MCF 10A (cell line): ENCODE results near the gene SPTBN2. TPM values are rescaled to one million over a fixed set of nuclear protein-coding genes. Genes with fewer than 3 reads are reported as not detected.

Experiments
- BruUV-seq: library from RNA; stranded (reverse); fragments of 400-500 nt; replicated peaks from 2 replicates; lab custom pipeline; 2021; lab: Mats Ljungman, UMichigan
- CTCF ChIA-PET: fragments of 300-600 bp; sonication (Branson Sonifier 250); formaldehyde crosslinking; extraction: SDS; loops from one replicate; lab custom pipeline; 2021; ENCODE audit warnings: antibody characterized with exemption, inconsistent platforms; lab: Yijun Ruan, JAX
- POLR2A ChIA-PET: fragments of 300-600, 350-650 bp; sonication (Branson Sonifier 250); formaldehyde crosslinking; extraction: SDS; loops from one replicate; lab custom pipeline; 2020; ENCODE audit warnings: antibody characterized with exemption, inconsistent platforms; lab: Yijun Ruan, JAX
- DNase-seq: peaks from one replicate; pipeline ENCODE4 v3.0.0-alpha.2; 2018; ENCODE audit not compliant: unreplicated experiment
- H3K27ac Mint-ChIP-seq: one replicate; pipeline ENCODE4 v1.8.0; 2022; ENCODE audit warnings: mild to moderate bottlenecking, low read depth, mixed read lengths; ENCODE audit not compliant: unreplicated experiment
- H3K27me3 Mint-ChIP-seq: one replicate; pipeline ENCODE4 v1.8.0; 2022; ENCODE audit warnings: mixed read lengths; ENCODE audit not compliant: insufficient read depth, unreplicated experiment
- H3K36me3 Mint-ChIP-seq: one replicate; pipeline ENCODE4 v1.8.0; 2022; ENCODE audit warnings: mild to moderate bottlenecking, moderate library complexity, mixed read lengths; ENCODE audit not compliant: insufficient read depth, unreplicated experiment
- H3K4me1 Mint-ChIP-seq: one replicate; pipeline ENCODE4 v1.8.0; 2022; ENCODE audit warnings: mixed read lengths; ENCODE audit not compliant: insufficient read depth, unreplicated experiment
- H3K4me3 Mint-ChIP-seq: one replicate; pipeline ENCODE4 v1.8.0; 2022; ENCODE audit warnings: mild to moderate bottlenecking, moderate library complexity, mixed read lengths; ENCODE audit not compliant: unreplicated experiment
- H3K9me3 Mint-ChIP-seq: one replicate; pipeline ENCODE4 v1.8.0; 2022; ENCODE audit warnings: mixed read lengths; ENCODE audit not compliant: unreplicated experiment
- CTCF ChIP-seq: fragments of 200-600 bp; IDR thresholded peaks from one replicate; pipeline ENCODE4 v1.8.0; 2022; ENCODE audit warnings: antibody characterized with exemption, mild to moderate bottlenecking; ENCODE audit not compliant: unreplicated experiment
- intact Hi-C: fragments of 100-400 bp; cut with micrococcal nuclease; formaldehyde crosslinking; loops from 2 replicates; pipeline ENCODE4 v1.14.1; 2022
- total RNA-seq: library from RNA; stranded (reverse); gene quantifications from 2 replicates; pipeline ENCODE4 v1.2.3, GENCODE V29; 2022

The SPTBN2 gene
- total RNA-seq, 1 experiment from 2014 or later, result 47.2 TPM

DNA sequence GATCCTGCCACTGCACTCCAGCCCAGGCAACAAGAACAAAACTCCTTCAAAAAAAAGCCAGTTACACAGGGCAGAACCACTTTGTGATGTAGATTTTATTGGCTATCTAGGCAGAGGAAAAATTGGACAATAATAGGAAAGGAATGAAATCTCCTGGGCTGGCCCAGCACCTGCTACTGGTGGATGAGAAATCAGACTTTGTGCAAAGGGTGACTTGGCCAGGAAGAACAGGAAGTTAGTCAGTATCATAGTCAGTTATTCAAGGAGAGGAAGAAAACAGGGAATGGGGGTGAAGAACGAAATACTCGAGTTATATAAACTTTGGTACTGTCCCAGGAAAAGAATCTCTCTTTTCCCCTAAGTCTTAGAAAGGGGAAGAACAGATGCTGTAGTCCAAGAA is 11.0 kb upstream of the SPTBN2 start:
- ChIA-PET CTCF (no interaction called here), POLR2A (interaction anchor here (0.8 to 2.2 kb wide), 4 partner anchors 10 to 30 kb away, joined by 3 to 10 read pairs (median 4); no protein-coding TSS in a partner anchor)
- Mint-ChIP-seq H3K4me1 (peaks cover 10% of the 10 kb centered on the region), H3K36me3 (no peaks in the 10 kb centered on the region), H3K9me3 (no peaks in the 10 kb centered on the region), H3K4me3 (no peak overlapping the region), H3K27me3 (no peaks in the 10 kb centered on the region), H3K27ac (no peak overlapping the region)
- no TSS peak for BruUV-seq
- no peak for DNase-seq
- TF ChIP-seq CTCF, result no peak
- intact Hi-C loops, result loop anchor here (10.0 kb wide), 1 partner anchor 75 kb away; no protein-coding TSS in a partner anchor

GRCh38 chr11:66734215-66734614 is 5.2 kb upstream of the SPTBN2 start:
- H3K27ac Mint-ChIP-seq, result no peak overlapping the region
- no TSS peak for BruUV-seq
- intact Hi-C loops, result no loop called here
- no peak for TF ChIP-seq CTCF
- no peaks in the 10 kb centered on the region for H3K9me3 Mint-ChIP-seq
- H3K4me3 Mint-ChIP-seq, result no peak overlapping the region
- ChIA-PET CTCF (interaction anchor here (1.1 kb wide), 1 partner anchor 39 kb away, joined by 3 read pairs; no protein-coding TSS in a partner anchor), POLR2A (interaction anchor here (1.0 to 1.8 kb wide), 2 partner anchors 9 to 10 kb away, joined by 4 to 5 read pairs; no protein-coding TSS in a partner anchor)
- no peaks in the 10 kb centered on the region for H3K4me1 Mint-ChIP-seq
- no peaks in the 10 kb centered on the region for H3K36me3 Mint-ChIP-seq
- DNase-seq, result no peak
- H3K27me3 Mint-ChIP-seq, result no peaks in the 10 kb centered on the region

- peaks cover 18% of the 10 kb centered on the region for H3K4me1 Mint-ChIP-seq
- no TSS peak for BruUV-seq
- H3K9me3 Mint-ChIP-seq, result no peaks in the 10 kb centered on the region
- no peaks in the 10 kb centered on the region for H3K36me3 Mint-ChIP-seq
- no peak for TF ChIP-seq CTCF
- ChIA-PET POLR2A (interaction anchor here (1.2 to 4.1 kb wide), 4 partner anchors 11 to 39 kb away, joined by 3 to 34 read pairs (median 12); a partner anchor contains a TSS), CTCF (interaction anchor here (1.1 kb wide), 1 partner anchor 13 kb away, joined by 3 read pairs; no protein-coding TSS in a partner anchor)
- DNase-seq, result no peak
- H3K4me3 Mint-ChIP-seq, result no peak overlapping the region
- H3K27ac Mint-ChIP-seq, result no peak overlapping the region
- no peaks in the 10 kb centered on the region for H3K27me3 Mint-ChIP-seq
- intact Hi-C loops, result loop anchor here (10.0 kb wide), 1 partner anchor 105 kb away; no protein-coding TSS in a partner anchor
Measured at GRCh38 chr11:66729447-66729846, 431 bp upstream of the SPTBN2 start.

- Mint-ChIP-seq H3K27me3 (no peaks in the 10 kb centered on the region), H3K27ac (peak overlapping the region; percentile 76), H3K9me3 (no peaks in the 10 kb centered on the region), H3K36me3 (no peaks in the 10 kb centered on the region), H3K4me3 (peak overlapping the region; percentile 82), H3K4me1 (peaks cover 18% of the 10 kb centered on the region)
- DNase-seq, result no peak
- ChIA-PET CTCF (interaction anchor here (0.7 kb wide), 1 partner anchor 126 kb away, joined by 3 read pairs; no protein-coding TSS in a partner anchor), POLR2A (interaction anchor here (0.6 to 5.1 kb wide), 11 partner anchors 8 to 509 kb away, joined by 3 to 63 read pairs (median 4); a partner anchor contains a TSS)
- BruUV-seq, result no TSS peak
- TF ChIP-seq CTCF, result no peak
- intact Hi-C loops, result loop anchor here (10.0 kb wide), 1 partner anchor 107 kb away; no protein-coding TSS in a partner anchor
Measured at GRCh38 chr11:66728038-66728692, 851 bp downstream of the SPTBN2 start.
